RWPE2 (cell line): Measurements from ENCODE around the gene DIPK1A.

Experiments
- ATAC-seq: fragments of 200-7000 bp; cut with Tn5 transposase; 3 replicates; pipeline ENCODE4 v1.9.1; 2021; ENCODE audit warnings: low read depth
- DNase-seq: peaks from one replicate; pipeline ENCODE4 v3.0.0-alpha.2; 2020; ENCODE audit warnings: low spot score
- H3K27ac ChIP-seq: fragments of 450-650 bp; 2 replicates; pipeline ENCODE4 v1.5.1; 2017; ENCODE audit warnings: mild to moderate bottlenecking; ENCODE audit not compliant: poor library complexity, severe bottlenecking
- H3K27me3 ChIP-seq: fragments of 250-450 bp; sonication (Bioruptor Pico); 2 replicates; pipeline ENCODE4 v1.5.1; 2021; ENCODE audit warnings: mild to moderate bottlenecking, moderate library complexity; ENCODE audit not compliant: insufficient read depth, poor library complexity, severe bottlenecking
- H3K36me3 ChIP-seq: fragments of 250-450 bp; sonication (Bioruptor Pico); 2 replicates; pipeline ENCODE4 v1.5.1; 2020; ENCODE audit warnings: low read depth, mild to moderate bottlenecking, moderate library complexity
- H3K4me1 ChIP-seq: fragments of 250-450 bp; sonication (Bioruptor Pico); 2 replicates; pipeline ENCODE4 v1.5.1; 2021; ENCODE audit warnings: mild to moderate bottlenecking, moderate library complexity; ENCODE audit not compliant: insufficient read depth, poor library complexity, severe bottlenecking
- H3K4me3 ChIP-seq: fragments of 250-450 bp; sonication (Bioruptor Pico); 2 replicates; pipeline ENCODE4 v1.5.1; 2021; ENCODE audit warnings: mild to moderate bottlenecking, moderate library complexity; ENCODE audit not compliant: severe bottlenecking
- H3K9me3 ChIP-seq: fragments of 250-450 bp; sonication (Bioruptor Pico); 2 replicates; pipeline ENCODE4 v1.5.1; 2021; ENCODE audit warnings: mild to moderate bottlenecking, moderate library complexity; ENCODE audit not compliant: severe bottlenecking
- CTCF ChIP-seq: fragments of 450-650 bp; IDR thresholded peaks from one replicate; pipeline ENCODE4 v1.5.1; 2017; ENCODE audit warnings: mild to moderate bottlenecking, moderate library complexity; ENCODE audit not compliant: poor library complexity, severe bottlenecking

Gene DIPK1A

GRCh38 chr1:92834617-92835016 is 126.6 kb downstream of the DIPK1A start:
- TF ChIP-seq CTCF = no peak
- Histone ChIP-seq H3K4me3 (no peak overlapping the region), H3K27me3 (no peaks in the 10 kb centered on the region), H3K36me3 (peaks cover 75% of the 10 kb centered on the region), H3K4me1 (peaks cover 31% of the 10 kb centered on the region), H3K27ac (peak overlapping the region; percentile 82), H3K9me3 (no peaks in the 10 kb centered on the region)
- DNase-seq (no peak), ATAC-seq (no peak)

GRCh38 chr1:92833840-92834239 is 127.4 kb downstream of the DIPK1A start:
- Histone ChIP-seq H3K9me3 (no peaks in the 10 kb centered on the region), H3K4me3 (peak overlapping the region; percentile 91), H3K4me1 (peaks cover 31% of the 10 kb centered on the region), H3K27ac (peak overlapping the region; percentile 82), H3K27me3 (no peaks in the 10 kb centered on the region), H3K36me3 (peaks cover 67% of the 10 kb centered on the region)
- DNase-seq (no peak), ATAC-seq (no peak)
- TF ChIP-seq CTCF = no peak

- no peak for TF ChIP-seq CTCF
- Histone ChIP-seq H3K4me3 (peak overlapping the region; percentile 91), H3K27ac (peak overlapping the region; percentile 82), H3K9me3 (no peaks in the 10 kb centered on the region), H3K36me3 (peaks cover 55% of the 10 kb centered on the region), H3K4me1 (peaks cover 28% of the 10 kb centered on the region), H3K27me3 (no peaks in the 10 kb centered on the region)
- DNase-seq (no peak), ATAC-seq (no peak)
Observed at GRCh38 chr1:92832537-92833114, 128.6 kb downstream of the DIPK1A start.

- Histone ChIP-seq H3K4me3 (peak within 1 kb of the TSS; percentile 91), H3K27ac (peak within 1 kb of the TSS; percentile 82), H3K4me1 (peaks cover 23% of the 10 kb centered on the region), H3K27me3 (no peaks in the 10 kb centered on the region), H3K9me3 (no peaks in the 10 kb centered on the region), H3K36me3 (peaks cover 48% of the 10 kb centered on the region)
- peak; percentile 94 for DNase-seq
- TF ChIP-seq CTCF = peak; percentile 97
- peak; percentile 92 for ATAC-seq
Observed at GRCh38 chr1:92831762-92832536, 129.3 kb downstream of the DIPK1A start, which contains the start of gene RPL5. RPL5 (plus strand) TSS chr1:92832040; CDS start chr1:92832115, 75 bp downstream.

- H3K9me3 ChIP-seq = no peaks in the 10 kb centered on the region
- peak overlapping the region; percentile 91 for H3K4me3 ChIP-seq
- ATAC-seq (no peak), DNase-seq (no peak)
- peaks cover 23% of the 10 kb centered on the region for H3K4me1 ChIP-seq
- H3K27ac ChIP-seq = peak overlapping the region; percentile 82
- peaks cover 42% of the 10 kb centered on the region for H3K36me3 ChIP-seq
- no peaks in the 10 kb centered on the region for H3K27me3 ChIP-seq
- TF ChIP-seq CTCF = no peak
Observed at GRCh38 chr1:92831368-92831761, 129.9 kb downstream of the DIPK1A start.
